Psoas muscle (tissue), 8 donors: Measurements from ENCODE around the gene KASH5. TPM values are rescaled to one million over a fixed set of nuclear protein-coding genes. Genes with fewer than 3 reads are reported as not detected.

Source experiments
- ATAC-seq, 4 donors: fragments of 200-7000 bp; cut with Tn5 transposase; one replicate each; pipeline ENCODE4 v1.9.1; 2020; ENCODE audit warnings: moderate library complexity in 3 of 4, mild to moderate bottlenecking in 2 of 4
- DNase-seq, 2 donors: peaks; one replicate each; pipeline ENCODE4 v3.0.0-alpha.2; 2020
- H3K27ac ChIP-seq: fragments of 200-600 bp; one replicate; pipeline ENCODE4 v1.8.0; 2022
- H3K27me3 ChIP-seq, 3 donors: fragments of 200-600 bp in 1 of 3; one replicate each; pipeline versions ENCODE4 v1.6.1 to v1.8.0; 2013 to 2022; ENCODE audit warnings: low read length in 2 of 3, mild to moderate bottlenecking in 2 of 3, moderate library complexity in 1 of 3; ENCODE audit not compliant: insufficient read depth in 3 of 3
- H3K36me3 ChIP-seq, 2 donors: fragments of 200-600 bp in 1 of 2; one replicate each; pipeline versions ENCODE4 v1.6.1 to v1.8.0; 2013 to 2022; ENCODE audit warnings: low read depth in 1 of 2, mild to moderate bottlenecking in 1 of 2, moderate library complexity in 1 of 2; ENCODE audit not compliant: insufficient read depth in 1 of 2
- H3K4me1 ChIP-seq: fragments of 200-600 bp; one replicate; pipeline ENCODE4 v1.8.0; 2022
- H3K4me3 ChIP-seq: fragments of 200-600 bp; one replicate; pipeline ENCODE4 v1.8.0; 2022; ENCODE audit warnings: mild to moderate bottlenecking
- H3K9me3 ChIP-seq: fragments of 200-600 bp; one replicate; pipeline ENCODE4 v1.8.0; 2022
- CTCF ChIP-seq: fragments of 200-600 bp; IDR thresholded peaks from one replicate; pipeline ENCODE4 v1.8.0; 2022; ENCODE audit warnings: antibody characterized with exemption
- WGBS, 3 donors: extraction: QIAGEN DNeasy Blood & Tissue Kit; methylation state at CpG; one replicate each; pipeline versions ENCODE4 v1.1.6 to v1.1.7; 2013; 5-methylcytosine and 5-hydroxymethylcytosine counted together
- intact Hi-C, 2 donors: fragments of 100-400 bp; cut with DNase I; formaldehyde crosslinking; loops; one replicate each; pipeline versions ENCODE4 v1.11.0 to v1.14.2; 2022
- polyA plus RNA-seq, 3 donors: library from polyadenylated mRNA; stranded (reverse); fragments of 200-250 nt; gene quantifications; one replicate each; pipeline ENCODE4 v1.2.3, GENCODE V29; 2013
- total RNA-seq, 4 donors: library from RNA; stranded (reverse); fragmentation: NEBNext Ultra II Directional in 2 of 4; extraction: Animal tissue kit (Norgen Biotek cat#: 25700) in 2 of 4; gene quantifications; one replicate each; pipeline versions ENCODE4 v1.2.1 to v1.2.4, GENCODE V29; 2021 to 2023
- donor health status: healthy with polysubstance abuse.
- donor health status: DM: no; HTN: no; CAD: no; lungs with moderate emphysema.
- donor health status: Bipolar disorder and iron deficiency.
- donor health status: healthy.
- donor health status: DM: yes; HTN: yes; CAD: no.
- donor health status: DM: no; HTN: no; CAD: no.
- donor health status: DM: no; HTN: no; CAD: no.
- donor health status: DM: yes; HTN: yes; CAD: no.

Gene KASH5
- total and polyA plus RNA-seq, 7 donors, result not detected

- Histone ChIP-seq H3K4me1 (peaks cover 7% of the 10 kb centered on the region), H3K9me3 (no peaks in the 10 kb centered on the region), H3K4me3 (no peak overlapping the region), H3K36me3 (no peaks in the 10 kb centered on the region), H3K27ac (no peak overlapping the region), H3K27me3 (peaks cover 0 to 97% (median 52%) of the 10 kb centered on the region in 3 donors)
- WGBS, 3 donors, result 15 to 18% (median 16%) methylated on average over 60 to 63 of the region's 63 CpGs
- DNase-seq (no peak), ATAC-seq (no peak)
- intact Hi-C loops, result no loop called here
- no peak for TF ChIP-seq CTCF
Observed at GRCh38 chr19:49432141-49433073, 44.4 kb downstream of the KASH5 start.

- Histone ChIP-seq H3K36me3 (no peaks in the 10 kb centered on the region), H3K27me3 (peaks cover 0 to 94% (median 49%) of the 10 kb centered on the region in 3 donors), H3K27ac (no peak overlapping the region), H3K9me3 (no peaks in the 10 kb centered on the region), H3K4me3 (no peak overlapping the region), H3K4me1 (peaks cover 1% of the 10 kb centered on the region)
- intact Hi-C loops, result no loop called here
- WGBS, 3 donors, result 18 to 26% (median 21%) methylated on average over 31 of the region's 31 CpGs
- no peak for DNase-seq
- no peak for TF ChIP-seq CTCF
- no peak for ATAC-seq
Observed at GRCh38 chr19:49433240-49433901, 45.3 kb downstream of the KASH5 start.

- TF ChIP-seq CTCF, result no peak
- H3K27ac ChIP-seq, result no peak overlapping the region
- H3K27me3 ChIP-seq, result peaks cover 0 to 96% (median 51%) of the 10 kb centered on the region in 3 donors
- no peak overlapping the region for H3K4me3 ChIP-seq
- DNase-seq (no peak), ATAC-seq (no peak)
- intact Hi-C loops, result no loop called here
- no peaks in the 10 kb centered on the region for H3K9me3 ChIP-seq
- WGBS, 3 donors, result 81 to 85% (median 85%) methylated on average over 18 of the region's 18 CpGs
- no peaks in the 10 kb centered on the region for H3K36me3 ChIP-seq
- H3K4me1 ChIP-seq, result no peaks in the 10 kb centered on the region
Observed at GRCh38 chr19:49434907-49435583, 47.0 kb downstream of the KASH5 start.

DNA sequence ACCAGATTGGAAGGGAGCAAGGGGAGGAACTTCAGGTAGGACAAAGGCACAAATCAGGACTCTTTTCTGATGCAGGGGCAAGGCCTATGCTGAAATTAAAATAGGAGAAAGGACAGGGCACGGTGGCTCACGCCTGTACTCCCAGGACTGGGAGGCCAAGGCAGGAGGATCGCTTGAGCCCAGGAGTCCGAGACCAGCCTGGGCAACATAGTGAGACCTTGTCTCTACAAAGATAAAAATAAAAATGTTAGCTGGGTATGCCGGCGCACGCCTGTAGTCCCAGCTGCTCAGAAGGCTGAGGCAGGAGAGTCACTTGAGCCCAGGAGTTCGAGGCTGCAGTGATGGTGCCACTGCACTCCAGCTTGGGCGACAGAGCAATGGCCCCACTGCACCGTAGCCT, 47.6 kb downstream of the KASH5 start:
- ATAC-seq (no peak), DNase-seq (no peak)
- no peak for TF ChIP-seq CTCF
- Histone ChIP-seq H3K27me3 (peaks cover 0 to 96% (median 55%) of the 10 kb centered on the region in 3 donors), H3K9me3 (no peaks in the 10 kb centered on the region), H3K27ac (no peak overlapping the region), H3K4me3 (no peak overlapping the region), H3K36me3 (no peaks in the 10 kb centered on the region), H3K4me1 (no peaks in the 10 kb centered on the region)
- intact Hi-C loops, result no loop called here
- WGBS, 3 donors, result 79 to 82% (median 80%) methylated on average over 10 of the region's 10 CpGs
